ENCODE measurements around the gene RNF212.

DNA sequence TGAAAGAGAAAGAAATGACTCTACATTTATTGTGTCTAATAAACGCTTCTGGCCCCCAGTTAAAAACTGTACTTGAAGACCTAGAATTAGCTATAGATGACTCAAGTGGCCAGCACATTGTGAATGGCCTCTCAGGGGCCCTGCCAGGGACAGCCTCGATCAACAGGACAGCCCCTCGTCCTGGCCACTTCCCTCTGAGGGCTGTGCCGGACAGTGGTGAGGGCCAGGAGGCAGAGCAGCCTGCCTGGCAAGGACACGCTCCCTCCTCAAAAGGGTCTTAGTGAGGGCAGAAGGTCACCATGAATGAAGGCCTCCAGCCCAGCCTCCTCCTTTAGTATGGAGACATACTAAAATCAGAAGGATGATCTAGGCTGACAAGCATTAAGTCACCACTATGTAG, 16.5 kb downstream of the RNF212 start:
- TF ChIP-seq, protein P1, sequence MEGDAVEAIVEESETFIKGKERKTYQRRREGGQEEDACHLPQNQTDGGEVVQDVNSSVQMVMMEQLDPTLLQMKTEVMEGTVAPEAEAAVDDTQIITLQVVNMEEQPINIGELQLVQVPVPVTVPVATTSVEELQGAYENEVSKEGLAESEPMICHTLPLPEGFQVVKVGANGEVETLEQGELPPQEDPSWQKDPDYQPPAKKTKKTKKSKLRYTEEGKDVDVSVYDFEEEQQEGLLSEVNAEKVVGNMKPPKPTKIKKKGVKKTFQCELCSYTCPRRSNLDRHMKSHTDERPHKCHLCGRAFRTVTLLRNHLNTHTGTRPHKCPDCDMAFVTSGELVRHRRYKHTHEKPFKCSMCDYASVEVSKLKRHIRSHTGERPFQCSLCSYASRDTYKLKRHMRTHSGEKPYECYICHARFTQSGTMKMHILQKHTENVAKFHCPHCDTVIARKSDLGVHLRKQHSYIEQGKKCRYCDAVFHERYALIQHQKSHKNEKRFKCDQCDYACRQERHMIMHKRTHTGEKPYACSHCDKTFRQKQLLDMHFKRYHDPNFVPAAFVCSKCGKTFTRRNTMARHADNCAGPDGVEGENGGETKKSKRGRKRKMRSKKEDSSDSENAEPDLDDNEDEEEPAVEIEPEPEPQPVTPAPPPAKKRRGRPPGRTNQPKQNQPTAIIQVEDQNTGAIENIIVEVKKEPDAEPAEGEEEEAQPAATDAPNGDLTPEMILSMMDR (IDR thresholded peaks at IDR 0.05), result no peak
- no peak for TF ChIP-seq POLR2A (IDR thresholded peaks at IDR 0.05)
